NOMO-1 (cell line): ENCODE data around the gene CAVIN3.
"Not testable (repeated sequence)": the region's sequence is repeated elsewhere in the genome, so short reads cannot be mapped to it uniquely, and the experiment has no call there.

Experiments used
- DNase-seq, 2 experiments: peaks; one replicate each; lab custom pipeline; 2025; ENCODE audit not compliant: unreplicated experiment in 2 of 2; lab: John Stamatoyannopoulos, UW

Gene CAVIN3

GRCh38 chr11:6326985-6327384 lies 6.7 kb upstream of the CAVIN3 start:
- DNase-seq = no peak

- no peak for DNase-seq
These were observed 6.0 kb upstream of the CAVIN3 start for GRCh38 chr11:6326303-6326702.

GRCh38 chr11:6323291-6323905 lies 3.1 kb upstream of the CAVIN3 start:
- DNase-seq = no peak

- peak in 1 of 2 experiments; percentile 33 for DNase-seq
These were observed 1.7 kb upstream of the CAVIN3 start for GRCh38 chr11:6321961-6322362.

GRCh38 chr11:6321356-6321755 lies 1.1 kb upstream of the CAVIN3 start:
- no peak for DNase-seq

- DNase-seq = no peak
These were observed 444 bp downstream of the CAVIN3 start for GRCh38 chr11:6319704-6320410.

GRCh38 chr11:6319001-6319703 lies 1.1 kb downstream of the CAVIN3 start:
- no peak for DNase-seq

- DNase-seq = no peak
These were observed 2.1 kb downstream of the CAVIN3 start for GRCh38 chr11:6318204-6318603.

GRCh38 chr11:6315811-6316425 lies 4.4 kb downstream of the CAVIN3 start:
- peak; percentile 59 to 70 for DNase-seq

GRCh38 chr11:6312106-6312505 lies 8.2 kb downstream of the CAVIN3 start:
- DNase-seq = no peak

- no peak for DNase-seq
These were observed 12.4 kb downstream of the CAVIN3 start for GRCh38 chr11:6307876-6308275.

- no peak for DNase-seq
These were observed 15.0 kb downstream of the CAVIN3 start for GRCh38 chr11:6305297-6305696.

- no peak for DNase-seq
These were observed 16.6 kb downstream of the CAVIN3 start for GRCh38 chr11:6303661-6304060.

GRCh38 chr11:6301096-6301495 lies 19.2 kb downstream of the CAVIN3 start:
- no peak for DNase-seq

GRCh38 chr11:6300325-6300724 lies 20.0 kb downstream of the CAVIN3 start:
- no peak for DNase-seq

GRCh38 chr11:6298605-6299004 lies 21.7 kb downstream of the CAVIN3 start:
- DNase-seq = no peak

- no peak for DNase-seq
These were observed 22.5 kb downstream of the CAVIN3 start for GRCh38 chr11:6297831-6298230.

- no peak for DNase-seq
These were observed 35.3 kb downstream of the CAVIN3 start for GRCh38 chr11:6285019-6285418.

GRCh38 chr11:6284250-6284649 lies 36.1 kb downstream of the CAVIN3 start:
- no peak for DNase-seq

- no peak for DNase-seq
These were observed 36.8 kb downstream of the CAVIN3 start for GRCh38 chr11:6283453-6284023.

GRCh38 chr11:6280809-6281208 lies 39.5 kb downstream of the CAVIN3 start:
- not testable (repeated sequence) for DNase-seq
